Stimulated activated CD4-positive, alpha-beta T cell treated with anti-CD3 and anti-CD28 coated beads, Interleukin-2, amount 100 ng/mL, for 4 hours (primary cell): ENCODE measurements around the gene UGT1A6.
"Not testable (repeated sequence)": the region's sequence is repeated elsewhere in the genome, so short reads cannot be mapped to it uniquely, and the experiment has no call there.

ENCODE experiments used
- DNase-seq: peaks from one replicate; pipeline ENCODE4 v3.0.0-alpha.2; 2020; ENCODE audit warnings: low read depth

The UGT1A6 gene

GRCh38 chr2:233692648-233693047, at the start of gene UGT1A6:
Gene UGT1A6, plus strand, starts transcription at chr2:233692890. Its CDS starts 115 bp downstream, at chr2:233693005.
- no peak for DNase-seq

- no peak for DNase-seq
These were observed 49.6 kb upstream of the UGT1A6 start for GRCh38 chr2:233643128-233643527.

GRCh38 chr2:233646033-233646432, 46.7 kb upstream of the UGT1A6 start:
- not testable (repeated sequence) for DNase-seq

GRCh38 chr2:233650981-233651380, 41.7 kb upstream of the UGT1A6 start:
- no peak for DNase-seq

- no peak for DNase-seq
These were observed 41.3 kb upstream of the UGT1A6 start for GRCh38 chr2:233651430-233651829.

GRCh38 chr2:233654501-233654900, 38.2 kb upstream of the UGT1A6 start:
- DNase-seq = no peak

GRCh38 chr2:233655043-233655442, 37.6 kb upstream of the UGT1A6 start:
- no peak for DNase-seq

- DNase-seq = not testable (repeated sequence)
These were observed 36.7 kb upstream of the UGT1A6 start for GRCh38 chr2:233655943-233656342.

GRCh38 chr2:233656443-233656842, 36.2 kb upstream of the UGT1A6 start:
- DNase-seq = no peak

GRCh38 chr2:233658610-233659009, 34.1 kb upstream of the UGT1A6 start:
- DNase-seq = no peak

GRCh38 chr2:233663911-233664310, 28.8 kb upstream of the UGT1A6 start:
- DNase-seq = no peak

- no peak for DNase-seq
These were observed 24.0 kb upstream of the UGT1A6 start for GRCh38 chr2:233668605-233669260.

- no peak for DNase-seq
These were observed 21.2 kb upstream of the UGT1A6 start, which contains the start of gene UGT1A9 for GRCh38 chr2:233671290-233672161. Gene UGT1A9, plus strand, starts transcription at chr2:233671898. Its CDS starts 37 bp downstream, at chr2:233671935.

GRCh38 chr2:233672886-233673285, 19.8 kb upstream of the UGT1A6 start:
- DNase-seq = no peak

GRCh38 chr2:233673896-233674295, 18.8 kb upstream of the UGT1A6 start:
- DNase-seq = no peak

GRCh38 chr2:233674314-233674713, 18.4 kb upstream of the UGT1A6 start:
- DNase-seq = no peak

- DNase-seq = no peak
These were observed 17.7 kb upstream of the UGT1A6 start for GRCh38 chr2:233674995-233675394.

- DNase-seq = no peak
These were observed 16.6 kb upstream of the UGT1A6 start for GRCh38 chr2:233676046-233676445.

- no peak for DNase-seq
These were observed 13.5 kb upstream of the UGT1A6 start for GRCh38 chr2:233679196-233679595.

- no peak for DNase-seq
These were observed 12.2 kb upstream of the UGT1A6 start for GRCh38 chr2:233680361-233681045.

- no peak for DNase-seq
These were observed 11.1 kb upstream of the UGT1A6 start, which contains the start of gene UGT1A7 for GRCh38 chr2:233681521-233682099. Gene UGT1A7, plus strand, starts transcription at chr2:233681901. Its CDS starts 37 bp downstream, at chr2:233681938.

GRCh38 chr2:233684640-233685039, 8.1 kb upstream of the UGT1A6 start:
- DNase-seq = no peak
